ENCODE results near the gene RAB3C.
"Not testable (repeated sequence)": the region's sequence is repeated elsewhere in the genome, so short reads cannot be mapped to it uniquely, and the experiment has no call there.

The RAB3C gene

GRCh38 chr5:58582803-58583491 lies at the start of gene RAB3C:
Gene RAB3C, plus strand, starts transcription at chr5:58583075. Its CDS starts 134 bp downstream, at chr5:58583209.
- peak; percentile 92 for DNase-seq (ENCODE audit: low spot score)

- not testable (repeated sequence) for DNase-seq (ENCODE audit: low spot score)
These were observed 40.9 kb upstream of the RAB3C start for GRCh38 chr5:58541935-58542334.

GRCh38 chr5:58542709-58543108 lies 40.2 kb upstream of the RAB3C start:
- no peak for DNase-seq (ENCODE audit: low spot score)

GRCh38 chr5:58543723-58544122 lies 39.2 kb upstream of the RAB3C start:
- DNase-seq (ENCODE audit: low spot score), result no peak

- no peak for DNase-seq (ENCODE audit: low spot score)
These were observed 38.7 kb upstream of the RAB3C start for GRCh38 chr5:58544195-58544594.

- DNase-seq (ENCODE audit: low spot score), result no peak
These were observed 37.9 kb upstream of the RAB3C start for GRCh38 chr5:58544926-58545325.

GRCh38 chr5:58545912-58546311 lies 37.0 kb upstream of the RAB3C start:
- no peak for DNase-seq (ENCODE audit: low spot score)

- no peak for DNase-seq (ENCODE audit: low spot score)
These were observed 34.8 kb upstream of the RAB3C start for GRCh38 chr5:58548068-58548467.

- no peak for DNase-seq (ENCODE audit: low spot score)
These were observed 31.4 kb upstream of the RAB3C start for GRCh38 chr5:58551492-58551891.

- DNase-seq (ENCODE audit: low spot score), result not testable (repeated sequence)
These were observed 25.1 kb upstream of the RAB3C start for GRCh38 chr5:58557665-58558338.

- DNase-seq (ENCODE audit: low spot score), result not testable (repeated sequence)
These were observed 19.7 kb upstream of the RAB3C start for GRCh38 chr5:58563016-58563700.

- DNase-seq (ENCODE audit: low spot score), result not testable (repeated sequence)
These were observed 18.6 kb upstream of the RAB3C start for GRCh38 chr5:58564043-58564832.

- DNase-seq (ENCODE audit: low spot score), result no peak
These were observed 17.8 kb upstream of the RAB3C start for GRCh38 chr5:58565033-58565432.

GRCh38 chr5:58571501-58571900 lies 11.4 kb upstream of the RAB3C start:
- no peak for DNase-seq (ENCODE audit: low spot score)

- not testable (repeated sequence) for DNase-seq (ENCODE audit: low spot score)
These were observed 9.9 kb upstream of the RAB3C start for GRCh38 chr5:58572973-58573372.

GRCh38 chr5:58579781-58580180 lies 3.1 kb upstream of the RAB3C start:
- no peak for DNase-seq (ENCODE audit: low spot score)

GRCh38 chr5:58582019-58582802 lies 664 bp upstream of the RAB3C start:
- no peak for DNase-seq (ENCODE audit: low spot score)

GRCh38 chr5:58595952-58596351 lies 13.1 kb downstream of the RAB3C start:
- no peak for DNase-seq (ENCODE audit: low spot score)

GRCh38 chr5:58598440-58598839 lies 15.6 kb downstream of the RAB3C start:
- no peak for DNase-seq (ENCODE audit: low spot score)

GRCh38 chr5:58599217-58599616 lies 16.3 kb downstream of the RAB3C start:
- DNase-seq (ENCODE audit: low spot score), result no peak

- not testable (repeated sequence) for DNase-seq (ENCODE audit: low spot score)
These were observed 17.7 kb downstream of the RAB3C start for GRCh38 chr5:58600613-58601012.
